Endothelial cell of umbilical vein (primary cell): ENCODE data around the gene TAF10. TPM values are rescaled to one million over a fixed set of nuclear protein-coding genes. Genes with fewer than 3 reads are reported as not detected.
A peak's percentile ranks its signal among the peaks of the same experiment; 100 is the strongest.

Experiments
- BruUV-seq: library from RNA; stranded (reverse); fragments of 400-500 nt; replicated peaks from 2 replicates; lab custom pipeline; 2021; lab: Mats Ljungman, UMichigan
- CTCF ChIA-PET: fragments of 300-600, 350-600 bp; sonication (Branson Sonifier 250); formaldehyde crosslinking; loops from one replicate; lab custom pipeline; 2021; ENCODE audit warnings: antibody characterized with exemption, inconsistent platforms; lab: Charles Lee
- POLR2A ChIA-PET: fragments of 300-600, 350-600 bp; sonication (Branson Sonifier 250); formaldehyde crosslinking; loops from one replicate; lab custom pipeline; 2021; ENCODE audit warnings: antibody characterized with exemption, inconsistent platforms; lab: Charles Lee
- DNase-seq: peaks from one replicate; pipeline ENCODE4 v3.0.0-alpha.2; 2011; ENCODE audit warnings: low read depth, low spot score
- FAIRE-seq: peaks from 2 replicates; lab custom pipeline; 2011; peaks lifted over from hg19 to GRCh38; lab: Jason Lieb, UNC
- H2AFZ ChIP-seq: 2 replicates; pipeline ENCODE4 v1.6.0; 2012; ENCODE audit warnings: low read depth, low read length, control low read depth, inconsistent platforms
- H3K27ac ChIP-seq: 2 replicates; pipeline ENCODE4 v1.5.1; 2011; ENCODE audit warnings: low read depth, mild to moderate bottlenecking, control low read depth, low read length, moderate library complexity; ENCODE audit not compliant: insufficient read depth
- H3K27me3 ChIP-seq, 2 experiments: 2 replicates each; pipeline versions ENCODE4 v1.6.0 to v1.6.1; 2011; ENCODE audit warnings: low read length in 2 of 2, mixed read lengths in 1 of 2; ENCODE audit not compliant: control insufficient read depth in 2 of 2, insufficient read depth in 2 of 2
- H3K36me3 ChIP-seq, 2 experiments: 2 replicates in 1 of 2; 3 replicates in 1 of 2; pipeline ENCODE4 v1.5.1; 2011; ENCODE audit warnings: low read length in 2 of 2, mild to moderate bottlenecking in 1 of 2, moderate library complexity in 1 of 2; ENCODE audit not compliant: control insufficient read depth in 2 of 2, insufficient read depth in 2 of 2; ENCODE audit errors: extremely low read depth in 1 of 2
- H3K4me1 ChIP-seq: 3 replicates; pipeline ENCODE4 v1.5.1; 2011; ENCODE audit warnings: mild to moderate bottlenecking, low read length; ENCODE audit not compliant: control insufficient read depth, insufficient read depth; ENCODE audit errors: extremely low read depth
- H3K4me2 ChIP-seq: 2 replicates; pipeline ENCODE4 v1.6.1; 2011; ENCODE audit warnings: low read length, control low read depth, mixed read lengths; ENCODE audit not compliant: insufficient read depth
- H3K4me3 ChIP-seq, 3 experiments: fragments of 200-600 bp in 1 of 3; sonication (generic), shearing (Covaris generic) in 1 of 3; replicated peaks in 1 of 3; 2 replicates each; pipeline ENCODE4 v1.5.1; 2011 to 2016; ENCODE audit warnings: control low read depth in 3 of 3, low read length in 3 of 3, mild to moderate bottlenecking in 2 of 3, inconsistent platforms in 1 of 3, low read depth in 1 of 3, moderate library complexity in 1 of 3; ENCODE audit not compliant: insufficient read depth in 1 of 3
- H3K79me2 ChIP-seq: 2 replicates; pipeline ENCODE4 v1.6.0; 2012; ENCODE audit warnings: low read length, inconsistent platforms; ENCODE audit not compliant: control insufficient read depth, insufficient read depth
- H3K9ac ChIP-seq: replicated peaks from 2 replicates; pipeline ENCODE3; 2011; ENCODE audit warnings: low read length, control low read depth; ENCODE audit not compliant: insufficient read depth; ENCODE audit errors: extremely low read depth
- H3K9me1 ChIP-seq: replicated peaks from 3 replicates; pipeline ENCODE4 v1.6.0; 2011; ENCODE audit warnings: mild to moderate bottlenecking, low read length; ENCODE audit not compliant: control insufficient read depth, insufficient read depth; ENCODE audit errors: extremely low read depth
- H3K9me3 ChIP-seq: replicated peaks from 2 replicates; pipeline ENCODE4 v1.5.1; 2012; ENCODE audit warnings: low read length, inconsistent platforms; ENCODE audit not compliant: control insufficient read depth, insufficient read depth
- H4K20me1 ChIP-seq: replicated peaks from 2 replicates; pipeline ENCODE3; 2011; ENCODE audit warnings: mild to moderate bottlenecking, low read length; ENCODE audit not compliant: control insufficient read depth, insufficient read depth; ENCODE audit errors: extremely low read depth
- EZH2 ChIP-seq: IDR thresholded peaks from 2 replicates; pipeline ENCODE4 v1.6.1; 2012; ENCODE audit warnings: borderline replicate concordance, low read depth, mild to moderate bottlenecking, moderate library complexity, low read length, inconsistent platforms; ENCODE audit not compliant: severe bottlenecking
- FOS ChIP-seq: IDR thresholded peaks from 2 replicates; pipeline ENCODE4 v1.6.1; 2011; ENCODE audit warnings: mild to moderate bottlenecking, low read length, moderate library complexity, borderline replicate concordance; ENCODE audit not compliant: insufficient read depth
- GATA2 ChIP-seq: IDR thresholded peaks from 2 replicates; pipeline ENCODE4 v1.7.0; 2011; ENCODE audit warnings: low read depth, mild to moderate bottlenecking, moderate library complexity, mixed read lengths, low read length; ENCODE audit not compliant: insufficient read length, insufficient read depth
- JUN ChIP-seq: IDR thresholded peaks from 2 replicates; pipeline ENCODE4 v1.6.1; 2011; ENCODE audit warnings: borderline replicate concordance, low read depth; ENCODE audit not compliant: insufficient read length, insufficient read depth
- MYC ChIP-seq: IDR thresholded peaks from one replicate; pipeline ENCODE4 v1.6.1; 2011; ENCODE audit warnings: mild to moderate bottlenecking, low read depth, low read length
- POLR2A ChIP-seq: IDR thresholded peaks from 2 replicates; pipeline ENCODE4 v1.6.1; 2012; ENCODE audit warnings: low read depth, mild to moderate bottlenecking, control low read depth, low read length
- POLR2AphosphoS5 ChIP-seq: IDR thresholded peaks from 2 replicates; pipeline ENCODE4 v1.6.1; 2012; ENCODE audit warnings: low read depth, mild to moderate bottlenecking, control low read depth, low read length, moderate library complexity; ENCODE audit not compliant: insufficient read depth
- dilution Hi-C: fragments of 300-500 bp; cut with MboI; formaldehyde crosslinking; loops from one replicate; pipeline ENCODE4 v1.15.0; 2019; ENCODE audit warnings: low sequenced_read_pairs; ENCODE audit not compliant: extremely low pct_ligation_motif_present
- intact Hi-C: fragments of 100-400 bp; cut with micrococcal nuclease; formaldehyde crosslinking; loops from one replicate; pipeline ENCODE4 v1.10.0; 2022
- polyA plus RNA-seq, 4 experiments: library from polyadenylated mRNA; depleted of rRNA in 3 of 4; stranded (reverse) in 3 of 4; unstranded in 1 of 4; fragments of >200 nt; gene quantifications; 2 replicates each; pipeline versions ENCODE4 v1.2.1 to v1.2.3, GENCODE V29; 2011 to 2012; ENCODE audit warnings: missing spikeins in 1 of 4
- total RNA-seq: library from RNA; stranded (reverse); gene quantifications from 2 replicates; pipeline ENCODE4 v1.2.3, GENCODE V29; 2021
- TF ChIP-seq, protein P1 (sequence below): IDR thresholded peaks from 2 replicates; pipeline ENCODE4 v1.6.1; 2011; ENCODE audit not compliant: insufficient read depth, insufficient read length
- TF ChIP-seq, protein P2 (sequence below), 2 donors: IDR thresholded peaks; 1 replicate in 1 of 2; 2 replicates in 1 of 2; pipeline ENCODE4 v1.5.1; 2011; ENCODE audit warnings: low read length in 2 of 2, mild to moderate bottlenecking in 2 of 2, moderate library complexity in 2 of 2, control low read depth in 1 of 2, inconsistent platforms in 1 of 2, low read depth in 1 of 2; ENCODE audit not compliant: insufficient read depth in 1 of 2; ENCODE audit errors: extremely low read depth in 1 of 2

Gene TAF10
- total and polyA plus RNA-seq, 2 donors (not counting 3 experiments of a cell fraction or from before 2014, with no cell fraction given), result 86.2 to 149 TPM

DNA sequence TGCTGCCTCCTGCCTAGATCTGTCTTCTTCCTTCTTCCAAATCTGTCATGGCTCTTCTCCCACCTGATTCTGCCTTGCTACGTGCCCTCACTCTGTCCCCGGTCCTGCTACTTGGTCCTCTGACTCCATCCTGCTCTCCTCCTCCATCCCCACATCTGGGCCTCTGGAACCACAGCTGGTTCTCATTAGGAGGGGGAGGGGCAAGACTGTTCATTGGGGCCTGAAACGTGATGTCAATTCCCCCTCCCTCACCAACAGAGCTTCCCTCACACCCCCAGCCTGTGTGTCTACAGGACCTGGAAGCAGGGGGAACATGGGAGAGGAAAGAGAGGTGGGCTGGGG, 34.5 kb upstream of the TAF10 start:
- H3K4me2 ChIP-seq, result peak overlapping the region; percentile 61
- H3K9ac ChIP-seq, result peak overlapping the region; percentile 58
- POLR2A ChIA-PET, result interaction anchor here (2.3 kb wide), 1 partner anchor 11 kb away, joined by 11 read pairs; no protein-coding TSS in a partner anchor
- peaks cover 4% of the 10 kb centered on the region for H3K79me2 ChIP-seq
- FAIRE-seq, result no peak
- H3K27ac ChIP-seq, result peak overlapping the region; percentile 84
- TSS peak; percentile 83 for BruUV-seq
- H2AFZ ChIP-seq, result peak overlapping the region; percentile 13
- no peaks in the 10 kb centered on the region for H3K9me3 ChIP-seq
- no peak overlapping the region for H3K4me3 ChIP-seq
- TF ChIP-seq POLR2A, result no peak
- TF ChIP-seq, protein P1, sequence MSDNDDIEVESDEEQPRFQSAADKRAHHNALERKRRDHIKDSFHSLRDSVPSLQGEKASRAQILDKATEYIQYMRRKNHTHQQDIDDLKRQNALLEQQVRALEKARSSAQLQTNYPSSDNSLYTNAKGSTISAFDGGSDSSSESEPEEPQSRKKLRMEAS, result no peak
- TF ChIP-seq GATA2, result no peak
- no peak for TF ChIP-seq POLR2AphosphoS5
- no peak for TF ChIP-seq FOS
- no peak for TF ChIP-seq MYC
- TF ChIP-seq EZH2, result no peak
- no peak for TF ChIP-seq JUN
- TF ChIP-seq, protein P2, sequence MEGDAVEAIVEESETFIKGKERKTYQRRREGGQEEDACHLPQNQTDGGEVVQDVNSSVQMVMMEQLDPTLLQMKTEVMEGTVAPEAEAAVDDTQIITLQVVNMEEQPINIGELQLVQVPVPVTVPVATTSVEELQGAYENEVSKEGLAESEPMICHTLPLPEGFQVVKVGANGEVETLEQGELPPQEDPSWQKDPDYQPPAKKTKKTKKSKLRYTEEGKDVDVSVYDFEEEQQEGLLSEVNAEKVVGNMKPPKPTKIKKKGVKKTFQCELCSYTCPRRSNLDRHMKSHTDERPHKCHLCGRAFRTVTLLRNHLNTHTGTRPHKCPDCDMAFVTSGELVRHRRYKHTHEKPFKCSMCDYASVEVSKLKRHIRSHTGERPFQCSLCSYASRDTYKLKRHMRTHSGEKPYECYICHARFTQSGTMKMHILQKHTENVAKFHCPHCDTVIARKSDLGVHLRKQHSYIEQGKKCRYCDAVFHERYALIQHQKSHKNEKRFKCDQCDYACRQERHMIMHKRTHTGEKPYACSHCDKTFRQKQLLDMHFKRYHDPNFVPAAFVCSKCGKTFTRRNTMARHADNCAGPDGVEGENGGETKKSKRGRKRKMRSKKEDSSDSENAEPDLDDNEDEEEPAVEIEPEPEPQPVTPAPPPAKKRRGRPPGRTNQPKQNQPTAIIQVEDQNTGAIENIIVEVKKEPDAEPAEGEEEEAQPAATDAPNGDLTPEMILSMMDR (IDR thresholded peaks at IDR 0.05; ENCODE audit: extremely low read depth in 1 of 2, insufficient read depth in 1 of 2, low read depth in 1 of 2, low read length in 2 of 2), result no peak
- H3K36me3 ChIP-seq, result no peaks in the 10 kb centered on the region
- peaks cover 37% of the 10 kb centered on the region for H3K4me1 ChIP-seq
- no peaks in the 10 kb centered on the region for H4K20me1 ChIP-seq
- H3K9me1 ChIP-seq, result no peaks in the 10 kb centered on the region
- intact Hi-C loops (loop anchor here (1.0 kb wide), 5 partner anchors 9 to 37 kb away; partner anchors contain the start of genes DCHS1, MRPL17 and TPP1), dilution Hi-C loops (no loop called here)
- CTCF ChIA-PET, result interaction anchor here (0.7 to 2.4 kb wide), 9 partner anchors 9 to 267 kb away, joined by 3 to 19 read pairs (median 4); partner anchors contain the start of gene MRPL17
- no peak for DNase-seq
- H3K27me3 ChIP-seq, result no peaks in the 10 kb centered on the region
